ENCODE results near the gene ANTXR1.
"Not testable (repeated sequence)": the region's sequence is repeated elsewhere in the genome, so short reads cannot be mapped to it uniquely, and the experiment has no call there.

ANTXR1 gene

DNA sequence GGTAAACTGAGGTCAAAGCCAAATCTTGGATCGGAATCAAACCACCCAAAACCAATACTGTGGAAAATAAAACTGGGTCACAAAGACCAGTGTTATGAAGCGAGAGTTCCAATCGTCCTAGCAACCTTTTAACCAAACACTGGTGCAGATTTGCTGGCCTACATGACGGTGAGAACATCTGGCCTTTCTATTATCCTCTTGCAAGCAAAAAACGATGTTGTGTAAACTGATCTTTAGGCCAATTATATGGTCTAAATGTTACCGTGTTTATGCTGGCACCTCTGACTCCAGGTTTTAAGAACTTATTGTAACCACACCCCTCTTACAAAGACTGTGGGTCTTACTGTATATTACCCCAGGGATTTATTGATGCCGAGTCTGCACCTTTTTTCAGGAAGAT, 228.1 kb downstream of the ANTXR1 start:
- no peak for DNase-seq (ENCODE audit: low spot score)

DNA sequence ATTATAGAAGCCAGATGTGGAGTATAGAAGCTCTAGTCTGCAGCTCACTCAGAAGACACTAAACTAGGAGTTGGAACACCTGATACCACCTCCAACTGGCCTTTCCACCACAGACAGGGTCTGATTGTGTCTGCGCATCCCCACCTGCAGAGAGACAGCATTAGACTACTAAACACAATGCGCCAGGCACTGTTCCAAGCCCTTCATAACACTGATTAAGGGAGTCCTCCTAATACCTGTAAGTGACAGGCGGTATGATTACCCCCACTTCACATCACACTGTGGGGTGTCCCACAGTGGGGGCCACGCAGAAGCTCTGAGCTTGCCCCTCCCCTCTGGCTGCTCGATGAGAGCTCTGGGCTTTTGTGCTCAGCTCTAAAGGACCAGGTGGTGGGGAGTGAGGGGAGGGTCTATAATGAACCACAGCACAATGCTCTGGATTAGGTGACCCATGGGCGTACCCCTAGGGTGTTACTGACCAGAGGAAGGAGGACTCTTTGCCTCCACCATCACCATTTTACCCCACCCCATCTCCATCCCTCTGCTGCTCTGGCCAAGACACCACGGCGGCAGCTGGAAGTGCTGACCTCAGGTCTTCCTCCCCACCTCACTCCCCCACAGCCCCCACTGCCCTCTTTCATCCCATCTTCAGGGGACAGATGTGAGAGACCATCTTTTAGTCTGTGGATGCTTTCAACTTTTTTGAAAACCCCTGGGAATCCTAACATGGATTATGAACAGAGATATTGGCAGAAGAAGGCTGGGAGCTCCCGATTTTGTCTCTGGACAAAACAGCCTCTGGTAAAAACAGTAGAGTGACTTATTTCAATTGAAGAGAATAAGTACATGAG, 228.9 kb downstream of the ANTXR1 start:
- DNase-seq (ENCODE audit: low spot score) = no peak

DNA sequence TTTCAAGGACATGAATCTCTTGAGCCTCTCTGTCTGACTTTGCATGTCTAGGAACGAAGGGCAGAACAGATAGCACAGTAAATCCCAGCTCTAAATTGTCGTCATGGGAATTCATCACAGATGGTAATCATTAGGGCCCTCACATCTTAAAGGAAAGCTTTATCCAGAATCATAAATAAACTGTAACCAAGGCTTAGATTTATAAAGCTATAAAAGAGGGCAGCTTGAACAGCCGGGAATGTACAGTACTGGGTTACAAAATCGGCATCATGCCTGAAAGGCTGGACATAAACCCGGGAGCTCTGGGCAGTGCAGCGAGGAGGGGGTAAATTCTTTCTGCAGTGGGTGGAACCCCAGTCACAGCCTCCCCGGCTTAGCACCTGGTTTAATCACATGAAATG, 229.7 kb downstream of the ANTXR1 start:
- DNase-seq (ENCODE audit: low spot score) = no peak

DNA sequence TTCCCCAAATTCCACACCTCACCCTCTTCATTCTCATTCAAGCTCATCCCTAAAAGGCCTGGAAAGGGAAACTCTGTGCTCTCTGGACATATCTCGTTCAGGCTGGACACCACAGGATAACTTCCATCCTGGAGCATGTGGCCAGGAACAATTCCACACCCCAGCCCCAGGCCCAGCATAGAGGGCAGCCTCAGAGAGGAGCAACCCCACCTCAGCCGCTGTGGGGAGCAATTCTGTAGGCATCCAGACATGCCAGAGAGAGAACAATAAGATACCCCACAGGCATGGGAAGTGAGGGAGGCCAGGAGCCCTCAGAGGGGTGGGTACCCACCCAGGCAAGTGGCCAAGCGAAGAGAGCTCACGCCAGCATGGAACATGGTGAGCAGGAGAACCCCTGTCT, 230.7 kb downstream of the ANTXR1 start:
- DNase-seq (ENCODE audit: low spot score) = no peak

DNA sequence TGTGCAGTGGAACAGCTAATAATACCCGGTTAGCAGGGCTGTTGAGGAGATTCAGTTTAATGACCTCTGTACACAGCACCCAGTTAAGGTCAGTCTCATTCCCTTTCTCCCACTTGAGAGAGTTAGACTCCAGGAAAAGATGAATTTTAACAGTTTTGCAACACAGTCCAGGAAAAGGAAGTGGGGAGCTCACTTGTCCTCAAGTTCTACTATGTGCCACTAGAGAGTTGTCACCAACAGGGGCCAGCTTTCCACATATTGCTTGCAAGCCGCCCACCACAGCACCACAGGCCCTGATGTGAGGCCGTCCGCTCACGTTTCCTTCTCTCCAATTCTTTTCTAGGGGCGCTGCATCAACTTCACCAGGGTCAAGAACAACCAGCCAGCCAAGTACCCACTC, 231.9 kb downstream of the ANTXR1 start:
- DNase-seq (ENCODE audit: low spot score) = no peak

DNA sequence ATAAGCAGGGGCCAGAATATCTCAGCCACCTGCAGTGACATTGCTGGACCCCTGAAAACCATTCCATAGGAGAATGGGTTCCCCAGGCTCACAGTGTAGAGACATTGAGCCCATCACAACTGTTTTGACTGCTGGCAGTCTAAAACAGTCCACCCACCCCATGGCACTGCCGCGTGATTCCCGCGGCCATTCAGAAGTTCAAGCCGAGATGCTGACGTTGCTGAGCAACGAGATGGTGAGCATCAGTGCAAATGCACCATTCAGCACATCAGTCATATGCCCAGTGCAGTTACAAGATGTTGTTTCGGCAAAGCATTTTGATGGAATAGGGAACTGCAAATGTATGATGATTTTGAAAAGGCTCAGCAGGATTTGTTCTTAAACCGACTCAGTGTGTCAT, 234.6 kb downstream of the ANTXR1 start:
- no peak for DNase-seq (ENCODE audit: low spot score)

DNA sequence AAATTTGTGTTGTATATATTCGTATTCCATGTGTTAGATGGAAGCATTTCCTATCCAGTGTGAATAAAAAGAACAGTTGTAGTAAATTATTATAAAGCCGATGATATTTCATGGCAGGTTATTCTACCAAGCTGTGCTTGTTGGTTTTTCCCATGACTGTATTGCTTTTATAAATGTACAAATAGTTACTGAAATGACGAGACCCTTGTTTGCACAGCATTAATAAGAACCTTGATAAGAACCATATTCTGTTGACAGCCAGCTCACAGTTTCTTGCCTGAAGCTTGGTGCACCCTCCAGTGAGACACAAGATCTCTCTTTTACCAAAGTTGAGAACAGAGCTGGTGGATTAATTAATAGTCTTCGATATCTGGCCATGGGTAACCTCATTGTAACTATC, 235.3 kb downstream of the ANTXR1 start:
- DNase-seq (ENCODE audit: low spot score) = no peak

DNA sequence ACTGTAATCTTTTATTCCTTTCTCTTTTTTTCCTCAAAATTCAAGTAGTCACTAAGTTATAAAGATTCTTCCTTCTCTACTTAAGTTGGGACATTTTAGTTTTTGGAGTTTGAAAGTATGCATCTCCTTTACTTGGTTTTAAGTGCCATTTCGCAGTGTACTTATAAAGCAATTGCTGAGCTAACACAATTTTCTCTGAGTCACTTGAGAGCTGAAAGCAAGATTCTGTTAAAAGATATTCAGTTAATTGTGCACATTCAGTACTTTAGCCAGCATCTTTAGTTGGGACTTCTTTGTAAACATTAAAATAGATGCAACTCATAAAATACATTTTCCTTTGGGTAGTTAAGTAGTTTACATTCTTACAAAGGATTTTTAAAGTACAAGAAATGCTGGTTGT, 238.0 kb downstream of the ANTXR1 start:
- no peak for DNase-seq (ENCODE audit: low spot score)

DNA sequence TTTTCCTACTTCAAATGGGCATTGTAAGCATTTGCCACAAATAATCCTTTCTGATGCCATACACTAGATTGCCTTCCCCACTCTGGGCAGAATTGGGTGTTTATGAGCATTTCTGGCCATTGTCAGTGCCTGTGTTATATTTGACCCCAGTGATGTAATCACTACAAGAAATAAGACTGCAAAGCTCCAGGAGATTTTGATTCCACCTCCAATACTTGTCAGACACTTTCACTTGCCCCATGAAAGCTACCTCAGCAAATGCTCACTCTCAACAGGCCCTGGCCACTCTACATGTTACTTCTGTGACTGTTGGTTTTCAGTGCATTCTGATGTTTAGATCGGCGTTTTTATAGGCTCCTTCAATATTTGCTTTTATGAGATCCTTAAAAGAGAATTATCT, 239.0 kb downstream of the ANTXR1 start:
- no peak for DNase-seq (ENCODE audit: low spot score)

DNA sequence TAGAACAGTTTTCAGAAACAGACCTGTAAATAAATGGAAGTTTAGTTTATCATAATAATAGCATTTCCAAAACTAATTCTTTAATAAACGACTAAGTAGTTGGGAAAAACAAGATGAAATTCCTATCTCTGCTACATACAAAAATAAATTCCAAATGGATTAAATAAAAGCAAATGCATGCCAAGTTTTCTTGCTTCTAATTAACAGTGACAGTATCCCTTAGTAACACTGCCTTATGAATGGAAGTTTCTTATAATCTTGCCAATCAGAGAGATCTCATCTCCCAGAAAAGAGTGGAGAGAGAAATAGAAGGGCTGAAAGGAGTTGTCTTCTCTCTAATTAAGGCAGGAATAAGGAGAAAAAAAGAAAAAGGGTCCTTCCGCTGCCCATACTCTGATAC, 240.1 kb downstream of the ANTXR1 start:
- no peak for DNase-seq (ENCODE audit: low spot score)

DNA sequence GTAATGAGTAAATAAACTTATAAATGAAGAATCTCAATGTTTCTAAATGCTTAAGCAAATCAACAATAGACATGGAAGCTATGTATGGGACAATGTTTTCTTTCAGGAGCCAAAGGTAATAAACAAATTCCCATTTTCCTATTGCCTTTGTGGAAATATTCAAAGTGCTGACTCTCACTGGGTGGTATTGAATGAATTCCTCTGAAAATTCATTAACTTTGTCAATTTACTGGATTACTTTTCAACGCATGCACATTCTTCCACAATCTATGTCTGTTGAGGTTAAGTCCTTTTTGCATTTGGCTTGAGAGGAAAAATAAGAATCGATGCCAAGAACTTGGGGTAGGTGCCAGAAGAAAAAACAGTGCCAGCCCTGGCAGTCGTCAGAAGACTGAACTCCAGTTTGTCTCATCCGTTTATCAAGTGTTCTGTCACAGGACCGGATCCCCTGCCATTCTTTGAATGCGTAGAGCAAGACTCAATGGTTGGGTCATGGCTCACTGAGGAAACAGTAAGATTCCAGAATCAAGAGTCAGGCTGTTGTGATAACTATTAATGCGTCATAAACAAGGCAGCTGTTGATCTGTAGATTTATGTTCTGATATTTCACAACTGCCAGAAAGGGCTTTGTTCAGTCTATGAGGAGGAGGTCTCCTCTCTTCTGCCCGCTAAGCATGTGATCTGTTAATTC, 240.8 kb downstream of the ANTXR1 start:
- no peak for DNase-seq (ENCODE audit: low spot score)

DNA sequence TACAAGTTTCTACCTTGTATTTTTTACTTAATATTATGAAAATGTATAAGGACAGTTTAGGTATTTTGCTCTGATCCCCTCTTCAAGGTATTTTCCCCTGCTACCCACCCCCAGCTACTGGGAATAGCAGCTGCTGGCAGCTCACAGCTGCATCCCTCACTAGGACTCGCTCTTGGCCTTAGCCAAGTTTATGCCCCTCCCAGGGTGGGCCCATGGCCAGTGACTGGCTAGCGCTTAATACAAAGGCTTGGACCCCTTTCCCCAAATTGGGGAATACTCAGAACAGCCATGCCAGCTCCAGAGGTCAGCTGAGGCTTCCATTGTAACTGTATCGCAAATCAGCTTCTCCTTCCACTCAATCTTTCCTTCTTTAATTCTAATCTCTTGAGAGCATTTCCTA, 242.8 kb downstream of the ANTXR1 start:
- no peak for DNase-seq (ENCODE audit: low spot score)

DNA sequence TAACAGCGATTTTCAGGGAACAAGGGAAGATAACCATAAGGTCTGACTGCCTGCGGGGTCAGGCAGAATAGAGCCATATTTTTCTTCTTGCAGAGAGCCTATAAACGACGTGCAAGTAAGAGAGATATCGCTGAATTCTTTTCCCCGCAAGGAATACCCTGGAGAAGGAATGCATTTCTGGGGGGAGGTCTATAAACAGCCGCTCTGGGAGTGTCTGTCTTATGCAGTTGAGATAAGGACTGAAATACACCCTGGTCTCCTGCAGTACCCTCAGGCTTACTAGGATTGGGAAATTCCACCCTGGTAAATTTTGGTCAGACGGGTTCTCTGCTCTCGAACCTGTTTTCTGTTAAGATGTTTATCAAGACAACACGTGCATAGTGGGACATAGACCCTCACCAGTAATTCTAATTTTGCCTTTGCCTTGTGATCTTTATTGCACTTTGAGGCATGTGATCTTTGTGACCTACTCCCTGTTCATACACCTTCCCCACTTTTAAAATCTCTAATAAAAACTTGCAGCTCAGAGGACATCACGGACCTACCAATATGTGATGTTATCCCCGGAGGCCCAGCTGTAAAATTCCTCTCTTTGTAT, 247.1 kb downstream of the ANTXR1 start:
- not testable (repeated sequence) for DNase-seq (ENCODE audit: low spot score)

DNA sequence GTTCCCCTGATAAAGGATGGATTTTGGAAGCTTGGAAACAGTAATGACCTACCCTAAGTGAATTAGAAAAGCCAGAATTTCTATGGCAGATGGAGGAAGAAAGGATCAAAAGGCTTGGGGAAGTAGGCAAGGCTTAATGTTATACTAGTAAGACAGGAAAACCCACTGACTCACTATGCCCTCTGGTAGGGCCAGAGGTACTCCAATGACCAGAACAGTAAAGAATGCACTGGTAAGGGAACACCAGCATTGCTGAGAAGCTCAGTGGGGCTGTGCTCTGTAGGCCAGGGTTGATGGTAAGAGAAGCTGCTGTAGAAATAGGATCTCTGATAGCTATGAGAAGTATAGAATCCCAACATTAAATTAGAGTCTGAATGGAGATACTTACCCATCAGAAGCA, 247.7 kb downstream of the ANTXR1 start:
- DNase-seq (ENCODE audit: low spot score) = no peak

DNA sequence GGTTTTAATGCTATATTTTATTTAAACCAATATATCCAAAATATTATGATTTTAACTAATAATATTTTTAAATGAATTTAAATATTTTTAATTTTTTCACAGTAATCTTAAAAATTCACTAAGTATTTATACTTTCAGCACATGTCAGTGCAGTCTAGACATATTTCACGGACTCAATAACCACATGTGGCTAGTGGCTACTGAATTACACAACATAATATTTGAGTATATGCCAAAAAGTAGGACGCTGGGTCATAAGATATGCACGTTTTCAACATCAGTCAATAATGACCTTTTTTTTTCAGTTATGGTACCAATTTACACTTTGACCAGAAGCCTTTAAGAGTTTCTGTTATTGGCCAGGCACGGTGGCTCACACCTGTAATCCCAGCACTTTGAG, 256.4 kb downstream of the ANTXR1 start:
- no peak for DNase-seq (ENCODE audit: low spot score)

DNA sequence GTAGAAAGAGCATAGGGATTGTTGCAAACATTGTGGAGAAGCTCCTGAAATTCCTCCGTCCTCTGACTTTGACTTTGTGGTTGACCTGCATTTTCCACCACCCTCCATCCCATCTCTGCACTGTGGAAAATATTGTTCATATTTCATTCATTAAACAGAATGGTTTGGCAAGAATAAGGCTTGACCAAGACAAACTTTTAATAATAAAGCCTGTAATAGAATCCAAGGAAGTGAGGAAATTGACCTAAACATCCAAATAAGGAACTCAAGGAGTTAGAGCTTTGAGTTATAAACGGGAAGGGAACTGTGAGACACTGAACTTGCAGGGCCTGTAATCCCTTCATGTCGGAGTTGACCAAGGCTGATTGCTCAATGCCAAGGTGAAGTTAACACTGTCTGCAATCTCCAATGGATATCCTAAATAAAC, 258.9 kb downstream of the ANTXR1 start:
- DNase-seq (ENCODE audit: low spot score) = no peak

DNA sequence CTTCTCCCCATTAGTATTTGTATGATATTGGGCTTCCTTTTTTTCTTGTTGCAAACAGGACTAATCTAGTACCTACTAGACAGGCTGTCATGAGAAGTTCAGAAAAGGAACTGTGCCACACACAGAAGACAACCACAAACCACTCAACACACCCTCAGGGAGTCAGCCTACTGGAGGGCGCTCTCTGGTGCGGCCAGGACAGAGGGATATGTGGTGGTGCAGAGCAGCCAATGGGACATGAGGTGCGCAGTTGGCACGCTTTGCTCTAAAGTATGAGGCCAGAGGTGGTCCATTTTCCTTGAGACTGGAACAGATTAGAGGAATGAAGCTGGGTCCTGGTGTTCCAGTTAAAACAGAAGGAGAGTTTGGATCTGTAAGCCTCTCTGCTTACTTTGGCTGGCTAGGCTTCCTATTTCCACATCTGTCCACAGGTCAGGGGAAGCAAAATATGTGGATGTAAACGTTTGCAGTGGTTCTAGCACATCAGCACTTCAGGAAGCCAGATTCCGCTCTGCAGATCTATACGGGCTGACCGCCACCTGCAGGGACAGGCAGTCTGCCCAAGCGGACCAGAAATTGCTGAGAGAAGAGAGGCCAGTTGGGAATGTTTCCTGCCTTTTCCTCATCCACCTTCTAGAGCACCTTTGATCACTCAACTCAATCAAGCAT, 260.0 kb downstream of the ANTXR1 start:
- no peak for DNase-seq (ENCODE audit: low spot score)

DNA sequence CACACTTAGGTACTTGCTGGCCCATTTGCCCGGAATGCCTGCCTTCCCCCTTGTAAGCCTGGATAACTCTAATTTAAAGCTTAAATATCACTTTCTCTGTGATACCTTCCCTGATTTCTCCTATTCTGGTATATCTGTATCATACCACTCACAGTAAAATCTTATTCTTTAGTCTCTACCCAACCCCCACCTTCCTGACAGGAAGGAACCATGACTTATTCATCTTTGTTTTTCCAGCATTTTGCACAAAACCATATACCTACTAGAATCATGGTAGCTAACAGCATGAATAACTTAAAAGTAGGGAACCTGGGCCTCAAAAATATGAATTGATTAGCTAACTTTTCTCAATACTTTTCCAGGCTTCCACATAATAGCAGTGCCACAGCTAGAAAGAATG, 262.5 kb downstream of the ANTXR1 start:
- DNase-seq (ENCODE audit: low spot score) = no peak

DNA sequence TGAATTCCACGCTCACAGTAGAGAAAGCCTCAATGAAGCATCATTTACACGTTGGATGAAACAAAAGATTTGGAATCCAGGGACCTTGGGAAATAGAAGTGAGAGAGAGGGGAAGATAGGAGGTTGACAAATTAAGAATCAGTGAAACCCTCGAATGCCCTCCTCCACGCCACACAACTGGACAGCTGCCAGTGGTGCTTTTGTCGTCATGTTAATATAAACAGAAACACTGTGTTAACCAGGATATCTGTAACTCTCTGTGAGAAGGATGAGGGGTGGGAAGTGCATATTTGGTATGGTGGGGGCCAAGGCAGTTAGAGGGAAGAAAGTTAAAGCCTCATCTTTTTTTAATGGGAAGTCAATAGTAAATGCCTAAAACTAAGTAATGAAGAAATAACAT, 265.4 kb downstream of the ANTXR1 start:
- DNase-seq (ENCODE audit: low spot score) = no peak

DNA sequence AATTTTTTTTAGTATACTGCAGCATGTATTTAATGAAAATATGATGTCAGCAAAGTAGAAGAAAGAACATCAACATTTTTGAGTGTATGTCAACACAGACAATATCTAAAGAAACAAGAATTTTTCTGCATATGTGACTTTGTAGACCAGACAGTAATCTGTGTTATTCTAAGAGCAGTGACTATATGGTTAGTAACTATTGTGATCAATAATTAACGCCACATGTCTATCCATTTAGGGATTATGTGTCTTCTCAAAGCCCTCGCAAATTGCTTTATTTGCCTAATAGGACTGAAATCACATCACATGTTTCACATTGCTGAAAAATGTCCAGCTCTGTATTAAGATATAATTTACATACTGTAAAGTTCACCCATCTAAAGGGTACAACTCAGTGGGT, 266.2 kb downstream of the ANTXR1 start:
- DNase-seq (ENCODE audit: low spot score) = no peak

DNA sequence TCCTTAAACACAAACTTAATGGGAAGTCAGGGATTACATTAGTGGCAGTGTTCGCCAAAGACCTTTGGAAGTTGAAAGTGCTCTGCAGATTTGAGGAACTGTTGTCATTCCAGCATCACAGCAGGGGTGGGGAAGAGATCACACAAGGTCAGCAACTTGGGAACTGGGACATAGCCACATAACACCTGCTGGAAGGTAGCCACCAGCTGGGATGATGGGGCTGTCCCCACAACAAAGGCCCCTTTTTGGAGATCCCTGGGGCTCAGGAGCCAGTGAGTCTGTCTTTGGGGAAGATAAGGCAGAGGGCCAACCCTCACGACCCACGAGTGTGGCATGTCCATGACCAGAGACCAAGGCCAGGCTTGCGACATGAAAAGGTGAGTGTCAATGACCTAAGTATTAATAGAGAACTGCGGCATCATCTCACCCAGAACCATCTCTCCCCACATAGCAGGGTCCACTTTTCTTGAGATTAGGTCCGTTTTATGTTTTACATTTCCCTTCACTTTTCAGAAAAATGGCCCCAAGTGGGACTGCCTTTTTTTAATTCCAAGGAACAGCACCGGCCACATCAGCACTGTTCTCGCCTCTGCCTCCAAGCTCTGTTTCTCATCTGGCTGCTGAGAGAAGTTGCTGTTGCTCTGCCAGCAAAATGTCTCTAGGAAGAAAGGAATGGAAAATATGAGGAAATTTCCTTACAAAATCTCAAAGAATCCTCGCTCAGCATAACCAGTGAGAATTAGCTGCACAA, 267.1 kb downstream of the ANTXR1 start:
- no peak for DNase-seq (ENCODE audit: low spot score)

DNA sequence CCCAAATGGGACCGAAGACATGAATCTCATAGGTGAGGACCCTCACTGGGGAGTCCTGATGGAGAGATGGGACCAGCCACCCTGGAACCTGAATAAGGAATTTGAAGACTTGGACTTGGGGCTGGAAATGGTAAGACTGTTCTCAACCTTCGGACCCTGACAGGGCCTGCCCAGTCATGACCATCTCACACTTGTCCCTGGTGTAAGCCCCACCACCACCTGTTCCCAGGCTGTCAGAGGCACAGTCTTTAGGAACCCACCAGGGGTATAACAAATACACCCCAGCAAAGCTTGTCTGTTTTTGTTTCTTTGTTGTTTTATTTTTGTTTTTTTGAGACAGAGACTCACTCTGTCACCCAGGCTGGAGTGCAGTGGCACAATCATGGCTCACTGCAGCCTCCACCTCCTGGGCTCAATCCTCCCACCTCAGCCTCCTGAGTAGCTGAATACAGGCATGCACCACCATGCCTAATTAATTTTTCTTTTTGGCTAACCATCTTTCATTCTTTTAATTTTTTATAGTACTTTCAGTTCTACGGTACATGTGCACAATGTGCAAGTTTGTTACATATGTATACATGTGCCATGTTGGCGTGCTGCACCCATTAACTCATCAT, 267.9 kb downstream of the ANTXR1 start:
- no peak for DNase-seq (ENCODE audit: low spot score)
